Left ventricle myocardium inferior (tissue), 1 donor: ENCODE results near the gene ERCC8. TPM values are rescaled to one million over a fixed set of nuclear protein-coding genes. Genes with fewer than 3 reads are reported as not detected.

Experiments used
- DNase-seq: peaks from one replicate; pipeline ENCODE4 v3.0.0-alpha.2; 2020
- H3K27ac ChIP-seq: fragments of 200-600 bp; replicated peaks from 2 replicates; pipeline ENCODE4 v1.8.0; 2021
- H3K27me3 ChIP-seq: fragments of 200-600 bp; 2 replicates; pipeline ENCODE4 v1.8.0; 2021; ENCODE audit warnings: low read depth
- H3K36me3 ChIP-seq: fragments of 200-600 bp; 2 replicates; pipeline ENCODE4 v1.8.0; 2021
- H3K4me1 ChIP-seq: fragments of 200-600 bp; 2 replicates; pipeline ENCODE4 v1.8.0; 2021
- H3K4me3 ChIP-seq: fragments of 200-600 bp; 2 replicates; pipeline ENCODE4 v1.8.0; 2021; ENCODE audit warnings: mild to moderate bottlenecking, moderate library complexity
- H3K9me3 ChIP-seq: fragments of 200-600 bp; replicated peaks from 2 replicates; pipeline ENCODE4 v1.8.0; 2021
- intact Hi-C: fragments of 100-400 bp; cut with micrococcal nuclease; formaldehyde crosslinking; loops from one replicate; pipeline ENCODE4 v1.11.0; 2022
- total RNA-seq: library from RNA; stranded (reverse); fragmentation: NEBNext Ultra II Directional; extraction: Animal tissue kit (Norgen Biotek cat#: 25700); gene quantifications from one replicate; pipeline ENCODE4 v1.2.1, GENCODE V29; 2021
- TF ChIP-seq, protein P1 (sequence below): fragments of 200-600 bp; IDR thresholded peaks from 2 replicates; pipeline ENCODE4 v1.8.0; 2021; ENCODE audit warnings: antibody characterized with exemption, mild to moderate bottlenecking, borderline replicate concordance
- donor health status: DM: no; HTN: yes; CAD: no; lungs with severe emphysema.

ERCC8 gene
- total RNA-seq, 1 donor from 2014 or later = 5.9 TPM

DNA sequence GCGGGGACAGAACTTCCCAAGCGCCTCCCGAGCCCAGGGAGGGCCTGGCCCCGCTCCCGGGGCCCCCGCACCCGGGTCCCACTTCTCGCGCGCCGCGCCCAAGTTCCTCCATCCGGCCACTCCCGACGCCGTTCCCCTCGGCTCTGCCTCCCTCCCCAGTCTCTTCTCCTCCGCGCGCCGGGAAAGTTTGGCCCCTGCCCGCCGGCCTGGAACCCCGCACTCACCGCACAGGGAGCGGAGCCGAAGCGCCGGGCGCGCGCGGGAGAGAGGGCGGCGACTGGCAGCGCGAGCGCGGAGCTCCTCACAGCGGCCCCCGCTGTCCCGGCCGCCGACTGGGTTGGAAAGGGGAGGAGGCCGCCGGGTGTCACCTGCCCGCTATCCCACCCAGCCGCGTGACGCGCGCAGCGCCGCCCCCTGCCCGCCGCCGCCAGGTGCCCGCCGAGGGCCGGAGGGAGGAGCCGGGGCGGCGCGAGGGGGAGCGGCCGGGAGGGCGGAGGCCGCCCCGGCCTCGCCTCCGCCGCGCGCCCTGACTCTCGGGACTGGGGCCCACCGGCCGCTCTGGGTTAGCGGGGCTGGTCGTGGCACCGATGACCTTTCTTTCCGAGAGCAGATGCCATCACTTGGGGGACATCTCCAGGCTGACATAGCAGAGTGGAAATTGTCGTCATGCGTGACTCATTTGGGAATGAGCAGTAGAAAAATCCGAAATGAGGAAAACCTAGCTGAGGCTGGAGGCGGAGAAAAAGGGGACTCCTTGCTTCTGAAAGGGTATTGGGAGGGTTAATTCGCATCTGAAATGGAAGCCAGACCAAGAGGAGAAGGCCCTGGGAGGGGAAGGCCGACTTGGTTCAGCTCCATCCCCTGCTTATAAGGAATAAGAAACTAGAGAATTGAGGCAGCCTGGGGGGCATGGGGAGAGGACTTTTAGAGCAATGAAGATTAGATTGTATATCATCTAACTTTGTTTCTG is 100.6 kb downstream of the ERCC8 start, which contains the start of gene ELOVL7:
Gene ELOVL7, minus strand, starts transcription at position 334 of the 970 bp plus-strand sequence. CDS start 56,872 bp downstream, outside the sequence.
- H3K9me3 ChIP-seq = no peaks in the 10 kb centered on the region
- intact Hi-C loops = no loop called here
- peak within 1 kb of the TSS; percentile 23 for H3K27ac ChIP-seq
- no peak for DNase-seq
- peaks cover 15% of the 10 kb centered on the region for H3K4me1 ChIP-seq
- TF ChIP-seq, protein P1, sequence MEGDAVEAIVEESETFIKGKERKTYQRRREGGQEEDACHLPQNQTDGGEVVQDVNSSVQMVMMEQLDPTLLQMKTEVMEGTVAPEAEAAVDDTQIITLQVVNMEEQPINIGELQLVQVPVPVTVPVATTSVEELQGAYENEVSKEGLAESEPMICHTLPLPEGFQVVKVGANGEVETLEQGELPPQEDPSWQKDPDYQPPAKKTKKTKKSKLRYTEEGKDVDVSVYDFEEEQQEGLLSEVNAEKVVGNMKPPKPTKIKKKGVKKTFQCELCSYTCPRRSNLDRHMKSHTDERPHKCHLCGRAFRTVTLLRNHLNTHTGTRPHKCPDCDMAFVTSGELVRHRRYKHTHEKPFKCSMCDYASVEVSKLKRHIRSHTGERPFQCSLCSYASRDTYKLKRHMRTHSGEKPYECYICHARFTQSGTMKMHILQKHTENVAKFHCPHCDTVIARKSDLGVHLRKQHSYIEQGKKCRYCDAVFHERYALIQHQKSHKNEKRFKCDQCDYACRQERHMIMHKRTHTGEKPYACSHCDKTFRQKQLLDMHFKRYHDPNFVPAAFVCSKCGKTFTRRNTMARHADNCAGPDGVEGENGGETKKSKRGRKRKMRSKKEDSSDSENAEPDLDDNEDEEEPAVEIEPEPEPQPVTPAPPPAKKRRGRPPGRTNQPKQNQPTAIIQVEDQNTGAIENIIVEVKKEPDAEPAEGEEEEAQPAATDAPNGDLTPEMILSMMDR = no peak
- H3K4me3 ChIP-seq = peak within 1 kb of the TSS; percentile 74
- no peaks in the 10 kb centered on the region for H3K36me3 ChIP-seq
- H3K27me3 ChIP-seq = peaks cover 83% of the 10 kb centered on the region

DNA sequence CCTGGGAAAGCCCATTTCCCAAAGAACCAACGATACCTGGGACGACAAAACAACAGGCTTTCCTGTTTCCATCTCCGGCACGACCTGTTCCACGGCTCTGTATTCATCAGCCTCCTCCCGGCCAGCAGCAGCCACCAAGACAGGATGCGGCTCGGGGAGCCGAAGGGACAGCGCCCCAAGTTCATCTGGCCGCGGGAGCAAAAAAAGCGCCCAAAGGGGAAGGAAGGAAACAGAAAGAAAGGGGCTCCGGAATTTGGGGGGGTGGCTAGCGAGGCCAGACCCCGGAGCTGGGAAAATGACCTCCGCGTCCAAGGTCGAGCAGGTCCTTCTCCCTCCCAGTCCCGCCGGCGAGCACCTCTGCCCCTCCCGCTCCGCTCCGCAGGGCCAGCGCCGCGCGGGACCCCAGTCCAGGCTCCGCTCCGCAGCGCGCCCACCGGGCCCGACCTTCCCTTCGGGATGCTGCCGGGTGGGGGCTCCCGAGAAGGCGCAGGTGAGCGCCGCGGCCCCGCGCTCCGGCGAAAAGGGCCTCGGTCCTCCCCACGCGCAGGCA is 101.4 kb downstream of the ERCC8 start:
- H3K27me3 ChIP-seq = peaks cover 91% of the 10 kb centered on the region
- H3K4me1 ChIP-seq = peaks cover 15% of the 10 kb centered on the region
- H3K9me3 ChIP-seq = no peaks in the 10 kb centered on the region
- TF ChIP-seq, protein P1 = no peak
- DNase-seq = no peak
- H3K36me3 ChIP-seq = no peaks in the 10 kb centered on the region
- H3K4me3 ChIP-seq = peak overlapping the region; percentile 74
- intact Hi-C loops = no loop called here
- H3K27ac ChIP-seq = peak overlapping the region; percentile 23

- no peak for DNase-seq
- TF ChIP-seq, protein P1 = no peak
- peak overlapping the region; percentile 74 for H3K4me3 ChIP-seq
- peaks cover 95% of the 10 kb centered on the region for H3K27me3 ChIP-seq
- no peak overlapping the region for H3K27ac ChIP-seq
- H3K9me3 ChIP-seq = no peaks in the 10 kb centered on the region
- H3K4me1 ChIP-seq = peaks cover 15% of the 10 kb centered on the region
- H3K36me3 ChIP-seq = no peaks in the 10 kb centered on the region
- intact Hi-C loops = no loop called here
Measured at GRCh38 chr5:60842871-60843385, 101.9 kb downstream of the ERCC8 start.

- TF ChIP-seq, protein P1 = no peak
- Histone ChIP-seq H3K27ac (no peak overlapping the region), H3K27me3 (peaks cover 94% of the 10 kb centered on the region), H3K4me3 (no peak overlapping the region), H3K9me3 (no peaks in the 10 kb centered on the region), H3K36me3 (no peaks in the 10 kb centered on the region), H3K4me1 (peaks cover 15% of the 10 kb centered on the region)
- DNase-seq = no peak
- intact Hi-C loops = no loop called here
Measured at GRCh38 chr5:60841361-60841760, 103.5 kb downstream of the ERCC8 start.

DNA sequence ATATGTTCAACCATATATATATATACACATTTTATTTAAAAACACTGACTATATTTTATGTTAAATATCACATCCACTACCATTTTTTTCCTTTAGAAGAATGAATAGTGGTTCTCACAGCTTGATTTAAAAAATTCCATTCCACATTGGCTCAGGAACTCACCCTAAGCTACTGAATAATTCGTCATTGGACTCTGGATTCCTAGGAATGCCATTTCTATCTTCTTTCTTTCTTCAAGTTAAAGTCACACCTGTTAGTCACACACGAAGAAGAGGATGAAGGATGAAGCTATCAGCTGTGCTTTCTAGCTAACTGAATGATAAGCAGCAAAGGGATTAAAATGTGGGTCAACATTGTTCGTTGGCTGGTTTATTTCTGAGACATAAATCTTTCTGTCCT is 108.7 kb downstream of the ERCC8 start:
- Histone ChIP-seq H3K4me3 (no peak overlapping the region), H3K36me3 (no peaks in the 10 kb centered on the region), H3K9me3 (no peaks in the 10 kb centered on the region), H3K27me3 (peaks cover 64% of the 10 kb centered on the region), H3K27ac (no peak overlapping the region), H3K4me1 (no peaks in the 10 kb centered on the region)
- TF ChIP-seq, protein P1 = no peak
- DNase-seq = no peak
- intact Hi-C loops = no loop called here
